ENCODE measurements around the gene SPANXA1. TPM values are rescaled to one million over a fixed set of nuclear protein-coding genes. Genes with fewer than 3 reads are reported as not detected.
"Not testable (repeated sequence)": the region's sequence is repeated elsewhere in the genome, so short reads cannot be mapped to it uniquely, and the experiment has no call there.

SPANXA1 gene, protein sequence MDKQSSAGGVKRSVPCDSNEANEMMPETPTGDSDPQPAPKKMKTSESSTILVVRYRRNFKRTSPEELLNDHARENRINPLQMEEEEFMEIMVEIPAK
- not detected for total RNA-seq

DNA sequence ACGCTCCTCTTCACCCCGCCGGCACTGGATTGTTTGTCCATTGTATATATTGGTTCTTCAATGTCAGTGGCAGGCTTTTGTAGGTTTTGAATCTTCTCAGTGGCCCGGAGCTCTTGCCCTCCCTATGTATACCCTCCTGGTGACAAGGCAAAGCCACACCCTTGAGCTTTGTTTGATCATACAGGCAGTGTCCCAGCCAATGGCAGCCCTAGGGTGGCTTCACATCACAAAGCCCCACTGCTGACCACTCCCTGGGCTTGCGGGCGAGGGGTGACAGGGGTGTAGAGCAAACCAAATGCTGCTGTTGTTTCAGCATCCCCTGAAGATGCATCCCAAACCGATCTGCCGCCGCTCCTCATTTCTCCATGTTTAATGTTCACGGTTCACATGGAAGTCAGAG, at the start of gene SPANXA1:
SPANXA1 (minus strand) TSS at position 101 of the 400 bp plus-strand sequence; CDS start at position 41, 60 bp downstream.
- WGBS, 10 experiments = no CpG with 5 or more reads among the region's 10 CpGs
- H3K4me3 ChIP-seq; in situ Hi-C loops (cut with MboI; ENCODE audit: low pct_unique_long_range_greater_than_20kb in 2 of 9, low sequenced_read_pairs in 9 of 9, unreplicated experiment in 9 of 9); H3K4me1 ChIP-seq (replicated peaks in 1 of 2); H3K27ac ChIP-seq; ATAC-seq (replicated peaks in 6 of 8): not testable (repeated sequence)

DNA sequence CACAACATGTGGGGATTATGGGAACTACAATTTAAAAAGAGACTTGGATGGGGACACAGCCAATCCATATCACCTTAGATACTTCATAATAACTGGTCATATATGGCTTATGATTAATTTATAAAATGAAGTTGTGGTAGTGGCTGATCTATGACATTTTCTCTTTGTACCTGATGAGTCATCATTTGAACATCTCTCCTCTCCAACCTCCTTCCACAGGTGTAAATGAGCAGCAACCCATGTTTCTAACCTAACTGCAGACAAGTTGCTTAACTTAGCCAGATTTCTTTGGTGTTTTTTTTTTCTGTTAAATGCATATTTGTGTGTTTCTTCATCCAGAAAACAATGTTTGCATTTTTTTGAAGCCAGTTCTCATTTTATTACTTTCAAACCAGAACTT, 47.6 kb upstream of the SPANXA1 start:
- H3K27ac ChIP-seq = no peak overlapping the region
- no peak overlapping the region for H3K4me3 ChIP-seq
- in situ Hi-C loops (cut with MboI; ENCODE audit: low pct_unique_long_range_greater_than_20kb in 2 of 9, low sequenced_read_pairs in 9 of 9, unreplicated experiment in 9 of 9) = no loop called here
- ATAC-seq (replicated peaks in 6 of 8) = no peak
- no peaks in the 10 kb centered on the region for H3K4me1 ChIP-seq (replicated peaks in 1 of 2)

DNA sequence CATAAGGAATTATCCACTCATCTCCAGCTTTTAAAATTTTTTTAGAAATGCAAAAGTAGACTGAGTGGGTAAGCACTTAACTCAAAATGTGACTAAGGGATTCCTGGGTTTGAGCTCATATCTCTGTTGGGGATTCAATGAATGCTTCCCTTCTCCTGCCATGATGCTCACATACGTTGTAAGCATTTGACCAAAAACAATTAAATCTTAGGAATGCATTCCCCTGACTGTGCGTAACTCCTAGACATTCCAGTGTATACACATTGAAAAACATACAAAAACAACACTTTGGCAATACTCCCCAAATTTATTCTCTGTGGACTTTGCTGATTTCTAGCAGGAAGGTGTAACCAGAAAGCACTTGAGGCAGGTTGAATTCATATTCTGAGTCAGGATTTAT, 34.8 kb upstream of the SPANXA1 start:
- Histone ChIP-seq H3K27ac (no peak overlapping the region), H3K4me3 (no peak overlapping the region), H3K4me1 (replicated peaks in 1 of 2) (no peaks in the 10 kb centered on the region)
- ATAC-seq (replicated peaks in 6 of 8) = no peak
- in situ Hi-C loops (cut with MboI; ENCODE audit: low pct_unique_long_range_greater_than_20kb in 2 of 9, low sequenced_read_pairs in 9 of 9, unreplicated experiment in 9 of 9) = no loop called here
- 38 to 93% (median 83%) methylated on average over 1 to 2 of the region's 2 CpGs; no CpG with 5 or more reads in 7 of the 10 experiments for WGBS, 10 experiments

DNA sequence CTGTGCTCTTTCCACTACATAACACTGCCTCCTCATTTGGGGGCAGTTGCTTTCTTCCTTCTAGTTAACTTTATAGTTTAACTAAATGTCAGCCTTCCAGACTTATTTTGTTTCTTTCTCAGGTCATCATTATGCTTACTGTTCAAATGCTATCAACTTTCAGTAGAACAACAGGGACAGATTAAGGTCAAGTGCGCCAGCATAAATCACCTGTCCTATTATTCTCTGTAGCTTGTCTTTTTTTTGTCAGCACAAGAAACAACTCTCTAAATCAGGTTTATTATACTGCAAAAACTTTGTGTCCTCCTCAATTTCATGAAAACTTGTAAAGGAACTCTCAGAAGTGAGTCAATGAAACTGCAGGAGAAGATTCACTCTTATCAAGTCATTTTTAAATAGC, 24.6 kb upstream of the SPANXA1 start:
- in situ Hi-C loops (cut with MboI; ENCODE audit: low pct_unique_long_range_greater_than_20kb in 2 of 9, low sequenced_read_pairs in 9 of 9, unreplicated experiment in 9 of 9) = no loop called here
- WGBS, 10 experiments = 0 to 100% (median 65%) methylated on average over 1 of the region's 1 CpG; no CpG with 5 or more reads in 4 of the 10 experiments

DNA sequence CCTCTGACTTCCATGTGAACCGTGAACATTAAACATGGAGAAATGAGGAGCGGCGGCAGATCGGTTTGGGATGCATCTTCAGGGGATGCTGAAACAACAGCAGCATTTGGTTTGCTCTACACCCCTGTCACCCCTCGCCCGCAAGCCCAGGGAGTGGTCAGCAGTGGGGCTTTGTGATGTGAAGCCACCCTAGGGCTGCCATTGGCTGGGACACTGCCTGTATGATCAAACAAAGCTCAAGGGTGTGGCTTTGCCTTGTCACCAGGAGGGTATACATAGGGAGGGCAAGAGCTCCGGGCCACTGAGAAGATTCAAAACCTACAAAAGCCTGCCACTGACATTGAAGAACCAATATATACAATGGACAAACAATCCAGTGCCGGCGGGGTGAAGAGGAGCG, 4.9 kb upstream of the SPANXA1 start, which contains the start of gene SPANXA2:
SPANXA2 (plus strand) TSS at position 301 of the 400 bp plus-strand sequence; CDS start at position 361, 60 bp downstream.
- no CpG with 5 or more reads among the region's 10 CpGs for WGBS, 10 experiments
- H3K27ac ChIP-seq; ATAC-seq (replicated peaks in 6 of 8); H3K4me1 ChIP-seq (replicated peaks in 1 of 2); H3K4me3 ChIP-seq; in situ Hi-C loops (cut with MboI; ENCODE audit: low pct_unique_long_range_greater_than_20kb in 2 of 9, low sequenced_read_pairs in 9 of 9, unreplicated experiment in 9 of 9): not testable (repeated sequence)

More for the DNA sequence above, 24.6 kb upstream of the SPANXA1 start:
- no peak overlapping the region for H3K27ac ChIP-seq
- no peaks in the 10 kb centered on the region for H3K4me1 ChIP-seq (replicated peaks in 1 of 2)
- no peak for ATAC-seq (replicated peaks in 6 of 8)
- H3K4me3 ChIP-seq = no peak overlapping the region

DNA sequence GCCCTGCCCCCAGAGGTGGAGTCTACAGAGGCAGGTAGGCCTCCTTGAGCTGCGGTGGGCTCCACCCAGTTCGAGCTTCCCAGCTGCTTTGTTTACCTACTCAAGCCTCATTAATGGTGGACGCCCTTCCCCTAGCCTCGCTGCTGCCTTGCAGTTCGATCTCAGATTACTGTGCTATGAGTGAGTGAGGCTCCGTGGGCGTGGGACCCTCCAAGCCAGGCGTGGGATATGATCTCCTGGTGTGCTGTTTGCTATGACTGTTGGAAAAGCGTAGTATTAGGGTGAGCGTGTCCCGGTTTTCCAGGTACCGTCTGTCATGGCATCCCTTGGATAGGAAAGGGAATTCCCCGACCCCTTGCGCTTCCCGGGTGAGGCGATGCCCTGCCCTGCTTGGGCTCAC, 42.0 kb downstream of the SPANXA1 start:
- WGBS, 10 experiments = no CpG with 5 or more reads among the region's 16 CpGs
- H3K4me1 ChIP-seq (replicated peaks in 1 of 2); H3K4me3 ChIP-seq; ATAC-seq (replicated peaks in 6 of 8); H3K27ac ChIP-seq; in situ Hi-C loops (cut with MboI; ENCODE audit: low pct_unique_long_range_greater_than_20kb in 2 of 9, low sequenced_read_pairs in 9 of 9, unreplicated experiment in 9 of 9): not testable (repeated sequence)

Other genes with a start within 250 kb of the SPANXA1 start
- not detected for gene SPANXA2, start 5.0 kb upstream of the SPANXA1 start, total RNA-seq
- not detected for gene SPANXD, start 114.0 kb upstream of the SPANXA1 start, total RNA-seq

Data from motor neuron (in vitro differentiated cells).